Mesenchymal stem cell (in vitro differentiated cells and primary cell): ENCODE results near the gene DDX60.

ENCODE experiments used
- DNase-seq: peaks from one replicate; pipeline ENCODE4 v3.0.0-alpha.2; 2013
- H2AFZ ChIP-seq: one replicate; pipeline ENCODE4 v1.6.1; 2013; ENCODE audit warnings: low read depth, mild to moderate bottlenecking, control low read depth, inconsistent platforms, low read length, moderate library complexity
- H2AK5ac ChIP-seq: 2 replicates; pipeline ENCODE4 v1.6.1; 2013; ENCODE audit warnings: low read length, moderate library complexity, mild to moderate bottlenecking, inconsistent platforms; ENCODE audit not compliant: severe bottlenecking
- H2BK120ac ChIP-seq: one replicate; pipeline ENCODE4 v1.6.1; 2013; ENCODE audit warnings: low read depth, mild to moderate bottlenecking, inconsistent platforms, low read length, moderate library complexity
- H2BK12ac ChIP-seq, 2 experiments: one replicate each; pipeline ENCODE4 v1.6.1; 2013; ENCODE audit warnings: inconsistent platforms in 2 of 2, low read length in 2 of 2, mild to moderate bottlenecking in 2 of 2, moderate library complexity in 2 of 2, control low read depth in 1 of 2
- H2BK15ac ChIP-seq: one replicate; pipeline ENCODE4 v1.6.1; 2013; ENCODE audit warnings: mild to moderate bottlenecking, low read depth, inconsistent platforms; ENCODE audit not compliant: poor library complexity, severe bottlenecking
- H2BK5ac ChIP-seq: 2 replicates; pipeline ENCODE4 v1.6.1; 2013; ENCODE audit warnings: low read depth, mild to moderate bottlenecking, low read length, control low read depth, inconsistent platforms; ENCODE audit not compliant: poor library complexity, severe bottlenecking
- H3K14ac ChIP-seq, 2 experiments: one replicate each; pipeline ENCODE4 v1.6.1; 2013; ENCODE audit warnings: inconsistent platforms in 2 of 2, low read length in 2 of 2, control low read depth in 1 of 2, mild to moderate bottlenecking in 1 of 2, moderate library complexity in 1 of 2
- H3K18ac ChIP-seq, 2 experiments: one replicate each; pipeline ENCODE4 v1.6.1; 2013; ENCODE audit warnings: inconsistent platforms in 2 of 2, low read length in 2 of 2, control low read depth in 1 of 2, low read depth in 1 of 2, mild to moderate bottlenecking in 1 of 2
- H3K23ac ChIP-seq, 2 experiments: one replicate each; pipeline ENCODE4 v1.6.1; 2013; ENCODE audit warnings: inconsistent platforms in 2 of 2, low read length in 2 of 2, mild to moderate bottlenecking in 2 of 2, moderate library complexity in 2 of 2, control low read depth in 1 of 2
- H3K27ac ChIP-seq: 2 replicates; pipeline ENCODE4 v1.5.1; 2013; ENCODE audit warnings: mild to moderate bottlenecking, moderate library complexity, low read length, control low read depth, inconsistent platforms; ENCODE audit not compliant: poor library complexity, severe bottlenecking
- H3K27me3 ChIP-seq, 2 experiments: 2 replicates each; pipeline versions ENCODE4 v1.6.1 to v1.7.0; 2013; ENCODE audit warnings: low read length in 2 of 2, mild to moderate bottlenecking in 2 of 2, moderate library complexity in 2 of 2, control low read depth in 1 of 2, inconsistent platforms in 1 of 2; ENCODE audit not compliant: control insufficient read depth in 1 of 2, insufficient read depth in 1 of 2
- H3K36me3 ChIP-seq, 2 experiments: 2 replicates each; pipeline versions ENCODE4 v1.6.1 to v1.7.0; 2013; ENCODE audit warnings: low read length in 2 of 2, control low read depth in 1 of 2, inconsistent platforms in 1 of 2, low read depth in 1 of 2, mild to moderate bottlenecking in 1 of 2; ENCODE audit not compliant: insufficient read depth in 2 of 2, control insufficient read depth in 1 of 2
- H3K4ac ChIP-seq, 2 experiments: one replicate each; pipeline ENCODE4 v1.6.1; 2013; ENCODE audit warnings: inconsistent platforms in 2 of 2, low read length in 2 of 2, mild to moderate bottlenecking in 2 of 2, moderate library complexity in 2 of 2, control low read depth in 1 of 2, low read depth in 1 of 2
- H3K4me1 ChIP-seq: 2 replicates; pipeline ENCODE4 v1.6.1; 2013; ENCODE audit warnings: low read depth, low read length, control low read depth; ENCODE audit not compliant: control insufficient read depth, insufficient read depth
- H3K4me2 ChIP-seq: 2 replicates; pipeline ENCODE4 v1.6.1; 2013; ENCODE audit warnings: low read length, mild to moderate bottlenecking, inconsistent platforms; ENCODE audit not compliant: poor library complexity, severe bottlenecking
- H3K4me3 ChIP-seq, 2 experiments: 2 replicates each; pipeline versions ENCODE4 v1.5.1 to v1.7.0; 2013; ENCODE audit warnings: low read length in 2 of 2, mild to moderate bottlenecking in 2 of 2, control low read depth in 1 of 2, low read depth in 1 of 2; ENCODE audit not compliant: insufficient read depth in 1 of 2
- H3K79me1 ChIP-seq: replicated peaks from 2 replicates; pipeline ENCODE4 v1.6.1; 2013; ENCODE audit warnings: mild to moderate bottlenecking, control low read depth, low read length, inconsistent platforms; ENCODE audit not compliant: poor library complexity, severe bottlenecking
- H3K9ac ChIP-seq: 2 replicates; pipeline ENCODE4 v1.7.0; 2013; ENCODE audit warnings: mild to moderate bottlenecking, low read length, moderate library complexity
- H3K9me3 ChIP-seq: 2 replicates; pipeline ENCODE4 v1.7.0; 2013; ENCODE audit warnings: mild to moderate bottlenecking, low read length; ENCODE audit not compliant: control insufficient read depth
- H4K8ac ChIP-seq: one replicate; pipeline ENCODE4 v1.6.1; 2013; ENCODE audit warnings: inconsistent platforms, mild to moderate bottlenecking, low read length, moderate library complexity
- H4K91ac ChIP-seq: one replicate; pipeline ENCODE4 v1.6.1; 2013; ENCODE audit warnings: mild to moderate bottlenecking, low read length, inconsistent platforms
- WGBS: methylation state at CpG from one replicate; pipeline ENCODE4 v1.1.7; 2013; ENCODE audit warnings: mixed read lengths; 5-methylcytosine and 5-hydroxymethylcytosine counted together

DDX60 gene

DNA sequence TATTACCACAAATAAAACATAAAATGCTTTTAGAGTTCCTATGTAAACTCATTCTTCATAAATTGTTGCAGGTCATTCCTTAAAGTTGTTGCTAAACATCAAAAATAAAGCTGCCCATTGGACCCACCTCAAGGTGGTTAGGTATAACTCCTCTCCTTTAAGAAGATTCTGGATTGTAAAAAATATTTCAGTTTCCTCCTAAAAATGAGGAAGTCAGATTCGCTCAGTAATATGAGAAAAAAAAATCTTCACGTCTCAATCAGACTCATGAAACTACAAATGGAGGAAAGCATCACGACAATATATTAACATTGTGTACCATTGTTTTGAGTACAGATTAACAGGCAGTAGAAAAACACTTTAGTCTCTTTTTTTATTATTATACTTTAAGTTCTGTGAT, 105.9 kb downstream of the DDX60 start:
- no peaks in the 10 kb centered on the region for H3K79me1 ChIP-seq
- H2BK15ac ChIP-seq = no peak overlapping the region
- no peak overlapping the region for H3K4ac ChIP-seq
- H4K8ac ChIP-seq = no peak overlapping the region
- H3K14ac ChIP-seq = no peak overlapping the region
- DNase-seq = no peak
- no peak overlapping the region for H2AFZ ChIP-seq
- H3K27me3 ChIP-seq = no peaks in the 10 kb centered on the region
- H3K23ac ChIP-seq = no peak overlapping the region
- no peak overlapping the region for H2AK5ac ChIP-seq
- peaks cover 11% of the 10 kb centered on the region for H3K9me3 ChIP-seq
- H2BK120ac ChIP-seq = no peak overlapping the region
- H3K9ac ChIP-seq = no peak overlapping the region
- no peak overlapping the region for H3K18ac ChIP-seq
- no peak overlapping the region for H2BK5ac ChIP-seq
- H3K4me3 ChIP-seq = no peak overlapping the region
- H3K4me1 ChIP-seq = no peaks in the 10 kb centered on the region
- no CpG with 5 or more reads among the region's 3 CpGs for WGBS
- no peak overlapping the region for H3K4me2 ChIP-seq
- H3K36me3 ChIP-seq = peaks cover 0 to 23% of the 10 kb centered on the region in 2 experiments
- no peak overlapping the region for H4K91ac ChIP-seq
- no peak overlapping the region for H3K27ac ChIP-seq
- no peak overlapping the region for H2BK12ac ChIP-seq

GRCh38 chr4:168208957-168209614, 109.5 kb downstream of the DDX60 start:
- peaks cover 0 to 3% of the 10 kb centered on the region in 2 experiments for H3K36me3 ChIP-seq
- no peak overlapping the region for H3K23ac ChIP-seq
- H3K9ac ChIP-seq = no peak overlapping the region
- no peak overlapping the region for H3K27ac ChIP-seq
- H3K27me3 ChIP-seq = no peaks in the 10 kb centered on the region
- H4K8ac ChIP-seq = no peak overlapping the region
- H3K4ac ChIP-seq = no peak overlapping the region
- H3K4me2 ChIP-seq = no peak overlapping the region
- H2BK5ac ChIP-seq = no peak overlapping the region
- H3K4me3 ChIP-seq = no peak overlapping the region
- H3K9me3 ChIP-seq = peaks cover 13% of the 10 kb centered on the region
- H2AFZ ChIP-seq = no peak overlapping the region
- H3K4me1 ChIP-seq = no peaks in the 10 kb centered on the region
- H2AK5ac ChIP-seq = no peak overlapping the region
- peak overlapping the region; percentile 25 for H4K91ac ChIP-seq
- H2BK120ac ChIP-seq = no peak overlapping the region
- no peaks in the 10 kb centered on the region for H3K79me1 ChIP-seq
- no peak for DNase-seq
- H3K18ac ChIP-seq = no peak overlapping the region
- WGBS = 100% methylated on average over 3 of the region's 3 CpGs
- no peak overlapping the region for H2BK15ac ChIP-seq
- peak overlapping the region in 1 of 2 experiments; percentile 55 for H3K14ac ChIP-seq
- H2BK12ac ChIP-seq = no peak overlapping the region

GRCh38 chr4:168203233-168203911, 115.2 kb downstream of the DDX60 start:
- no peaks in the 10 kb centered on the region for H3K4me1 ChIP-seq
- H3K9me3 ChIP-seq = peaks cover 29% of the 10 kb centered on the region
- no peak overlapping the region for H2BK5ac ChIP-seq
- no peak overlapping the region for H4K91ac ChIP-seq
- H3K27ac ChIP-seq = no peak overlapping the region
- H3K79me1 ChIP-seq = no peaks in the 10 kb centered on the region
- H2BK12ac ChIP-seq = no peak overlapping the region
- WGBS = 83% methylated on average over 4 of the region's 4 CpGs
- H2AFZ ChIP-seq = no peak overlapping the region
- DNase-seq = no peak
- no peak overlapping the region for H2AK5ac ChIP-seq
- H3K14ac ChIP-seq = no peak overlapping the region
- no peaks in the 10 kb centered on the region for H3K27me3 ChIP-seq
- H4K8ac ChIP-seq = no peak overlapping the region
- no peak overlapping the region for H2BK15ac ChIP-seq
- no peak overlapping the region for H3K23ac ChIP-seq
- no peak overlapping the region for H3K18ac ChIP-seq
- H3K4me3 ChIP-seq = no peak overlapping the region
- no peak overlapping the region for H3K4me2 ChIP-seq
- H2BK120ac ChIP-seq = no peak overlapping the region
- H3K36me3 ChIP-seq = peaks cover 0 to 5% of the 10 kb centered on the region in 2 experiments
- H3K9ac ChIP-seq = no peak overlapping the region
- no peak overlapping the region for H3K4ac ChIP-seq

GRCh38 chr4:168200685-168201084, 117.9 kb downstream of the DDX60 start:
- Histone ChIP-seq H2BK5ac (no peak overlapping the region), H4K8ac (no peak overlapping the region), H2BK120ac (no peak overlapping the region), H2BK12ac (no peak overlapping the region), H3K27me3 (no peaks in the 10 kb centered on the region), H2AK5ac (no peak overlapping the region), H3K18ac (no peak overlapping the region), H3K9me3 (peaks cover 29% of the 10 kb centered on the region), H3K79me1 (no peaks in the 10 kb centered on the region), H3K4me3 (no peak overlapping the region), H3K9ac (no peak overlapping the region), H2BK15ac (no peak overlapping the region), H3K23ac (no peak overlapping the region), H3K27ac (no peak overlapping the region), H3K36me3 (peaks cover 0 to 5% of the 10 kb centered on the region in 2 experiments), H3K4ac (no peak overlapping the region), H3K4me1 (no peaks in the 10 kb centered on the region), H3K14ac (no peak overlapping the region), H3K4me2 (no peak overlapping the region), H2AFZ (no peak overlapping the region), H4K91ac (no peak overlapping the region)
- no CpG with 5 or more reads among the region's 3 CpGs for WGBS
- DNase-seq = no peak
